H7 (cell line): ENCODE results near the gene APOE. TPM values are rescaled to one million over a fixed set of nuclear protein-coding genes. Genes with fewer than 3 reads are reported as not detected.
"Not testable (repeated sequence)": the region's sequence is repeated elsewhere in the genome, so short reads cannot be mapped to it uniquely, and the experiment has no call there.

Source experiments
- DNase-seq: peaks from one replicate; pipeline ENCODE4 v3.0.0; 2012
- H3K27me3 ChIP-seq: 2 replicates; pipeline ENCODE4 v1.6.0; 2011; ENCODE audit warnings: mild to moderate bottlenecking, low read length; ENCODE audit not compliant: control insufficient read depth, insufficient read depth
- H3K36me3 ChIP-seq: replicated peaks from 2 replicates; pipeline ENCODE4 v1.5.1; 2011; ENCODE audit warnings: low read length; ENCODE audit not compliant: control insufficient read depth, insufficient read depth
- H3K4me3 ChIP-seq: 2 replicates; pipeline ENCODE4 v1.5.1; 2011; ENCODE audit warnings: low read depth, mild to moderate bottlenecking, control low read depth, low read length, moderate library complexity; ENCODE audit not compliant: insufficient read depth
- total RNA-seq: library from RNA; depleted of rRNA; stranded (reverse); fragments of >200 nt; shearing (Covaris generic); gene quantifications from 2 replicates; pipeline ENCODE4 v1.2.3, GENCODE V29; 2014

APOE gene
- total RNA-seq, 1 experiment from 2014 or later: 994 TPM

DNA sequence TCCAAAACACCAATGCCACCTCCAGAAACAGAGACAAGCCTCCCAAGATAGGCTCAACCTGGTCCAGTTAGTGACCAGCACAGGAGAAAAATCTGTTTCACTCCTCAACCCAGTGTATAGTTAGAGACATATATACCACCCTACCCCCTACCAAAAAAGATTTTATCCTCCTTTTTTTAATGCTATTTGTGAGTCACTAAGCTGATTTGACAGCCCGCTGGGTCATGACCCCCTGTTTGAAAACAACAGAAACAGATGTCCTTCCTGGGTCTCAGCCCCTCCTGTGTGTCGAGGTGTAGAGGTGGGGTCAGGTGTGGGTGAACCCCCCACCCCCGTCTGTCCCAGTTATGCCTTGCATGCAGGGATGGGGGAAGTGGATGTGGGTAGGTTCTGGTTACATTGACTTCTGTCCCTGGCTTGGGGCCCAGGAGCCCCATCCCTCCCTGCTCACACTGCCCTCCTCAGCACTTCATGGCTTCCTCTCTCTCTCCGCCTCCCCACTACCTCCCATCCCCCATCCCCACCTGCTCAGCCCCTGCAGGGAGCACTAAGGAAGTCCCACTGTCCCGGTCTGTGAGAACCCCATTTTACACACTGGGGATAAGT lies 28.6 kb upstream of the APOE start:
- peak; percentile 52 for DNase-seq
- Histone ChIP-seq H3K27me3 (no peaks in the 10 kb centered on the region), H3K36me3 (peaks cover 50% of the 10 kb centered on the region), H3K4me3 (no peak overlapping the region)

DNA sequence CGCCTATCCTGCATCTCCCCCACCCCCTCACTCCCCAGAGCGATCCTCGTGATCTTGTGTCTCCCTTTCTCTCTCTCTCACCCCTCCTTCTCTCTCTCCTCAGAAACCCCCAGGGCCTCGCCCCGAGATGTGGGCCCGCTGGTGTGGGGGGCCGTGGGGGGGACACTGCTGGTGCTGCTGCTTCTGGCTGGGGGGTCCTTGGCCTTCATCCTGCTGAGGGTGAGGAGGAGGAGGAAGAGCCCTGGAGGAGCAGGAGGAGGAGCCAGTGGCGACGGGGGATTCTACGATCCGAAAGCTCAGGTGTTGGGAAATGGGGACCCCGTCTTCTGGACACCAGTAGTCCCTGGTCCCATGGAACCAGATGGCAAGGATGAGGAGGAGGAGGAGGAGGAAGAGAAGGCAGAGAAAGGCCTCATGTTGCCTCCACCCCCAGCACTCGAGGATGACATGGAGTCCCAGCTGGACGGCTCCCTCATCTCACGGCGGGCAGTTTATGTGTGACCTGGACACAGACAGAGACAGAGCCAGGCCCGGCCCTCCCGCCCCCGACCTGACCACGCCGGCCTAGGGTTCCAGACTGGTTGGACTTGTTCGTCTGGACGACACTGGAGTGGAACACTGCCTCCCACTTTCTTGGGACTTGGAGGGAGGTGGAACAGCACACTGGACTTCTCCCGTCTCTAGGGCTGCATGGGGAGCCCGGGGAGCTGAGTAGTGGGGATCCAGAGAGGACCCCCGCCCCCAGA lies 27.3 kb upstream of the APOE start:
- Histone ChIP-seq H3K27me3 (no peaks in the 10 kb centered on the region), H3K36me3 (peaks cover 40% of the 10 kb centered on the region), H3K4me3 (no peak overlapping the region)
- DNase-seq: peak; percentile 65

DNA sequence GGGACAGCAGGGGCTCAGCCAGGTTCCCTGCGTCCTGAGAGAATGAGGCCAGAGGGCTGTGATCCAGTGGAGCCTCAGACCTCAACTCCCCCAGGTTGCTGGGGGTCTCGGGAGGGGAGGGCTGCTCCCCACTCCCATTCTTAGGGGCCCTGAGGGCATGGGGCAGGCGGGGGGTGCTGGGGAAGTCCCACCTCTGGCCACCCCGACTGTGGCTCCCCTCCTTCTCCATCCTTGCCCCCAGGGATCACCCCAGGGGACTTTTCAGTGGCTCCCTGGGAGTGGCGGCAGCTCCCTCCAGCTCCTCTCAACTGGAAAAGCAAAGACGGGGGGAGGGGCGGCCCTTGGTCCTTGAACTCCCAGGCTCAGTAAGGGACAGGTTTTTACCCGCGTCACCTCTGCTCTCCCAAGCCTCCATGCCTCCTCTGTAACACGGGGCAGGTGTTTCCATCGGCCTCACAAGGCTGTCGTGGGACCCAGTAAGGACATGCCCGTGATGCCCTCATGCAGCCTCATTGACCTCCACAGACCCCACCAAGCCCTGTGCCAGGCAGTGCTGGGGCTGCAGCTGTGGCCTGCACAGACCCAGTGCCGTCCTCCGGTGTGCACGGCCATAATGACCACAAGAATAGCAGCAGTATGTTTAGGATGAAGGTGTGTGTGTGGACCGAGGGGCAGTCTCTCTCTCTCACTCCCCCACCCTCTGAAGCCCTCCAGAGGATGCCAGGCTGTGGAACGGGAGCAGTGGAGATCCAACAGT lies 26.1 kb upstream of the APOE start:
- no peaks in the 10 kb centered on the region for H3K27me3 ChIP-seq
- DNase-seq: peak; percentile 63
- no peak overlapping the region for H3K4me3 ChIP-seq
- H3K36me3 ChIP-seq: peaks cover 31% of the 10 kb centered on the region

DNA sequence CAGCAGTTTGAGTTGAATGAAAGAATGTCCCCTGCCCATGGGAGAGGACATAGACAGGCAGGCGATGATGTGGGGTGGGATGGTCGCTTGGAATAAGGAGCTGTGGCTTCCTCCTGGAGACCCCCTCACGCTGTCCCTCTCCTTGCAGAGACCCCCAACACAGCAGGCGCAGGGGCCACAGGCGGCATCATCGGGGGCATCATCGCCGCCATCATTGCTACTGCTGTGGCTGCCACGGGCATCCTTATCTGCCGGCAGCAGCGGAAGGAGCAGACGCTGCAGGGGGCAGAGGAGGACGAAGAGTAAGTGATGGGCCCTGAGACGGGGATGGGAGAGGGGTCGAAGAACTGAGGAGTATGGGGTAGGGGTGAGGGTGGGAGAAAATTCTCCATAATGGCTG lies 23.5 kb upstream of the APOE start:
- H3K36me3 ChIP-seq: peaks cover 15% of the 10 kb centered on the region
- no peak overlapping the region for H3K4me3 ChIP-seq
- no peaks in the 10 kb centered on the region for H3K27me3 ChIP-seq
- peak; percentile 45 for DNase-seq

DNA sequence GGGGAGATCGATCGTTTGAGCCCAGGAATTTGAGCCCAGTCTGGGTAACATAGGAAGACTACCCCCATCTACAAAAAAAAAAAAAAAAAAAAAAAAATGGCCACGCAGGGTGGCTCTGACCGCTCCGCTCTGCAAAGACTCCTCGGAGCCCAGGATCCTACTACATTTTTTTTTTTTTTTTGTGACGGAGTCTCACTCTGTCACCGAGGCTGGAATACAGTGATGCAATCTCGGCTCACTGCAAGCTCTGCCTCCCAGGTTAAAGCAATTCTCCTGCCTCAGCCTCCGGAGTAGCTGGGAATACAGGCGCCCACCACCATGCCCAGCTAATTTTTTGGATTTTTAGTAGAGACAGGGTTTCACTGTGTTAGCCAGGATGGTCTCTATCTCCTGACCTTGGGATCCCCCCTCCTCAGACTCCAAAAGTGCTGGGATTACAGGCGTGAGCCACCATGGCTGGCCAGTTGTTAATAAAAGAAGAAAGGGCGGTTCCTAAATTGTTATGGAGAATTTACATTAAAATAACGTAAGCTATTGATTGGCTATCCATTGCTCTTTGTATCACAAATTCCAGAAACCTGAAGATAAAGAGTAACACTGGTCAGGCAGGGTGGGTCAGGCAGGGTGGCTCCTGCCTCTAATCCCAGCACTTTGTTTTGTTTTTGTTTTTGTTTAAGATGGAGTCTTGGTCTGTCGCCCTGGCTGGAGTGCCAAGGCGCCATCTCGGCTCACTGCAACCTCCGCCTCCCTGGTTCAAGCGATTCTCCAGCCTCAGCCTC lies 22.8 kb upstream of the APOE start:
- not testable (repeated sequence) for H3K27me3 ChIP-seq, H3K4me3 ChIP-seq
- DNase-seq: peak; percentile 21
- H3K36me3 ChIP-seq: peaks cover 13% of the 10 kb centered on the region

DNA sequence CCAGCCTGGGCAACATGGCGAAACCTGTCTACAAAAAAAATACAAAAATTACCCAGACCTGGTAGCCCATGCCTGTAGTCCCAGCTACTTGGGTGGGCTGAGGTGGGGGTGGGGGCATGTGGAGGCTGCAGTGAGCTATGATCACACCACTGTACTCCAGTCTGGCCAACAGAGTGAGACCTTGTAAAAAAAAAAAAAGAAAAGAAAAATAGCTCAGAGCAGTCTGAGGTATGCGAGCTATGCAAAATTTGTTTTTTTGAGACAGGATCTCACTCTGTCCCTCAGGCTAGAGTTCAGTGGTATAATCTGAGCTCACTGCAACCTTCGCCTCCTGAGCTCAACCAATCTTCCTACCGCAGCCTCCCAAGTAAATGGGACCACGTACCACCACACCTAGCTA lies 21.7 kb upstream of the APOE start:
- DNase-seq: no peak
- no peak overlapping the region for H3K4me3 ChIP-seq
- no peaks in the 10 kb centered on the region for H3K27me3 ChIP-seq
- H3K36me3 ChIP-seq: peaks cover 12% of the 10 kb centered on the region

DNA sequence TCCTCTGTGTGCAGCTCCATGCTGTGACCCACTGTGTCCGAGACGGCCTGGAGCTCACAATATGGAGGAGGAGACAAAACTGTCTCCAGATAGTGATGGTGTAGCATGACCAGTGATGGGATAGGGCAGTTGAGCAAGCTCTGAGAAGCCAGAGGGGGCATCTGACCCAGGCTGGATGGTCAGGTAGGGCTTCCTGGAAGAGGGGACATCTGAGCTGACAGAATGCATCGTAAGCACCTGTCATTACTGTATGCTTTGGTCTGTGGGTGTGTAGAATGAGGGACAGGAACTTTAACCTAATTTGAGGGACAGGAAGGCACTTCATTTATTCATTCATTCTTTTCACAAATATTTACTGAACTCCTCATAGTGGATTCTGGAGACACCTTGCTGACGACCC lies 21.0 kb upstream of the APOE start:
- H3K27me3 ChIP-seq: no peaks in the 10 kb centered on the region
- DNase-seq: no peak
- H3K36me3 ChIP-seq: peaks cover 12% of the 10 kb centered on the region

DNA sequence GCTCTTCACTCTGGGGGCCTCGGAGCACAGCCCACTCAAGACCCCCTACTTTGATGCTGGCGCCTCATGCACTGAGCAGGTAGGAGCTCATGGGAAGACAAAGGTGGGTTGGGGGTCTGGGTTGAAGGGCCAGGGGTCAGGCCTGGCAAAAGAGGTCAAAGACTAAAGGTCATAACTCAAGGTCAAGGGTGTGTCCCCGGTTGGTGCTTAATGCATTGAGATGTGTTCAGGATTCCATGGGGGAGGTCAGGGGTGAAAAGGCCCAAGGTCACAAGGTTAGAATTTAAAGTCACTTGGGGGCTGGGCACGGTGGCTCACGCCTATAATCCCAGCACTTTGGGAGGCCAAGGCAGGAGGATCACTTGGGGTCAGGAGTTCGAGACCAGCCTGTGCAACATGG lies 19.5 kb upstream of the APOE start:
- Histone ChIP-seq H3K36me3 (peaks cover 9% of the 10 kb centered on the region), H3K4me3 (no peak overlapping the region), H3K27me3 (no peaks in the 10 kb centered on the region)
- DNase-seq: no peak

More for the DNA sequence above, 21.0 kb upstream of the APOE start:
- no peak overlapping the region for H3K4me3 ChIP-seq

DNA sequence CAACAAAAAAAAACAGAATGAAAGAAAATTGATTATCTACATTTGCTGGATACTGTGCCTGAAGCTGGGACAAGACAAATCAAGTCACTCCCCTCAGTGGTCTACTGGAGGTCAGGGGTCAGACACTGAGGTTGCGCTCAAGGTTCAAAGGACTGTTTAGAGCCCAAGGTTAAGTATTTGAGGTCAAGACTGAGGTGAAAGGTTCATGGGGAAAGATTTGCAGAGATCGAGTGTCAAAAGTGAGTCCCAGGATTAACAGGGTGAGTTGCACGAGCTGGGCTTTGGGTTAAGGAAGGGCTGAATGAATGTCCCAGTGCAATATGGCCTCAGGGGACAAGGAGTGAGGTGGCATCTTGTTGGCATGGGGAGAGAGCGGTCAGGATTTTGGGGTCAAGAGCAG lies 17.9 kb upstream of the APOE start:
- H3K27me3 ChIP-seq: no peaks in the 10 kb centered on the region
- no peak for DNase-seq
- peaks cover 12% of the 10 kb centered on the region for H3K36me3 ChIP-seq
- H3K4me3 ChIP-seq: no peak overlapping the region

DNA sequence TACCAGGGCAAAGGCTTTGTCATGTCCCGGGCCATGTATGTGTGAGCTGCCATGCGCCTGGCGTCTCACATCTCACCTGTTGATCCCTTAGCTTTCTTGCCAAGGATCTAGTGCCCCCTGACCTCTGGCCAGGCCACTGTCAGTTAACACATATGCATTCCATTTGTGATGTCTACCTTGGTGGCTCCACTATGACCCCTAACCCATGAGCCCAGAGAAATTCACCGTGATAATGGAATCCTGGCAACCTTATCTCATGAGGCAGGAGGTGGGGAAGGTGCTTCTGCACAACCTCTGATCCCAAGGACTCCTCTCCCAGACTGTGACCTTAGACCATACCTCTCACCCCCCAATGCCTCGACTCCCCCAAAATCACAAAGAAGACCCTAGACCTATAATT lies 17.3 kb upstream of the APOE start:
- not testable (repeated sequence) for H3K27me3 ChIP-seq, DNase-seq, H3K4me3 ChIP-seq
- H3K36me3 ChIP-seq: peaks cover 19% of the 10 kb centered on the region

DNA sequence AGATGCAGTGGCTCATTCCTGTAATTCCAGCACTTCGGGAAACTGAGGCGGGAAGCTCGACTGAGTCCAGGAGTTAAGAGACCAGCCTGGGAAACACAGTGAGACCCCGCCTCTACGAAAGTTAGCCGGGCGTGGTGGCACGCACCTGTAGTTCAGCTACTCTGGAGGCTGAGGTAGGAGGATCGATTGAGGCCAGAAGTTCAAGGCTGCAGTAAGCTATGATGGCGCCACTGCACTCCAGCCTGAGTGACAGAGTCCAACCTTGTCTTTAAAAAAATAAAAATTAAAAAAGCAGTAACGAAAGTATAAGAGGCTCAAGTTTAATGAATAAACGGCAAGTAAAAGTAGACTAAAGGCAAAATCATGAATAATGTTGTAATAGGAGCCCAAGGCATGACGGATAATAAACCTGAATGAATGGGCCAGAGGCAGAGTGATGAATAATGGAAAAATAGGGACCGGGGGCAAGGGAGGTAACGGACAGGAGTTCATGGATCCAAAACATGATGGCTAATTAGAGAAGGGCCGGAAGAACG lies 15.7 kb upstream of the APOE start:
- H3K4me3 ChIP-seq: peak overlapping the region; percentile 48
- H3K36me3 ChIP-seq: peaks cover 29% of the 10 kb centered on the region
- no peak for DNase-seq
- H3K27me3 ChIP-seq: no peaks in the 10 kb centered on the region

DNA sequence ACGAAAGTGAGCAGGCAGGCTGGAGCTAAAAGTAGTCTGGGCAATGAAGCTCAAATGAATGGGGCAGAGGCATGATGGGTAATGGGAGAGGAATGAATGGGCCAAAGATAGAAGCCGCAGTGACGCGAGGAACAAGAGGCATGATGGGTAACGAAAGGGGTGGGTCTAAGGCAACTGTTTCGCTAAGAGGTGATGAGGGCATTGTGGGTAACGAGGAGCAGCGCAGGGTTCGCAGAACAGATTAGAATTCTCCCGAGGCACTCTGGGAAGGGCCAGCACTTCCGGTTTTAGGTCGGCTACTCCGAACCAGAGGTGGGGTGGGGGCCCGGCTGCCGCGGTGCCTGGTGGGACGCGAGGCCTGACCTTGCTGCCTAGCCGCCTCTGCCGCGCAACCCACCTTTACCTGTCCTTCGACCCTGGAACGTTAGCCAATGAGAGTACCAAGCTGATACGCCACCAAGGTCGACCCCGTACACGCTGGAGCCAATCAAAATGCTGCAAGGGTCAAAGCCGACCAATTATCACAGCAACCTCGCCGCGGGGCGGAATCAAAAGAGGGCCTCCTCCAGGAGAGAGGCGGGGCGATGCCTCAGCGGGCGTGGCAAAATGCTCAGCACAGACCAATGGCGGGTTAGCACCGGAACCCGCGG lies 15.1 kb upstream of the APOE start:
- Histone ChIP-seq H3K4me3 (peak overlapping the region; percentile 48), H3K36me3 (peaks cover 32% of the 10 kb centered on the region), H3K27me3 (no peaks in the 10 kb centered on the region)
- peak; percentile 99 for DNase-seq

DNA sequence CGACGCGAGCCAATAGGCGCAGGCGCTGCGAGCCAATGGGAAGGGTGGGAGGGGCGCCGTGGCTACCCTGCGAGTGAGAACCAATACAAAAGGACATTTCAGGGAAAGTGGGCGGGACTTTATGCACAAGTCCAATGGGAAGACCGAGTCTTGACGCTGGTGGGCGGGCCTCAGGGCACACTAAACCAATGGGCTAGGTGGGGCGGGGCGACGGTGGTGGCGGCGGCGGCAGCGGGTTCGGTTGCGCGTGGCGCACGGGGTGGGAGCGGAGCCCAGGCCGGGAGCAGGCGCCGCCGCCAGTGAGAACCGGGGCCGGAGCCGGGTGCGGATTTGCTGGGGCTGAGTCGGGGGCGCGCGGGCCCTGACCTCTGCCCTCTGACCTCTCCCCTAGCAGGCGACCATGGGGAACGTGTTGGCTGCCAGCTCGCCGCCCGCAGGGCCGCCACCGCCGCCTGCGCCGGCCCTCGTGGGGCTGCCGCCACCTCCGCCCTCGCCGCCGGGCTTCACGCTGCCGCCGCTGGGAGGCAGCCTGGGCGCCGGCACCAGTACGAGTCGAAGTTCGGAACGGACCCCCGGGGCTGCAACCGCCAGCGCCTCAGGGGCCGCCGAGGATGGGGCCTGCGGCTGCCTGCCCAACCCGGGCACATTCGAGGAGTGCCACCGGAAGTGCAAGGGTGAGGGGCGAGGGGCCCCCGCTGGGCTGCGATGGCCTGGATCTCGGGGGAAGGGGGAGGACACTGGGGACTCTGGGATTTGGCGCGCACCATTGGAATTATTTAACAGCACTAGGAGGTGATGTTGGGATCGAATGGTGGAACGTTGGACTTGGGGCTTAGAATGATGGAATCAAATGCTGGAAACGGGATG lies 14.3 kb upstream of the APOE start, which contains the start of gene TOMM40:
Gene TOMM40 (plus strand): TSS at position 239 of the 867 bp plus-strand sequence. CDS start 162 bp downstream, at position 401.
- peak; percentile 86 for DNase-seq
- Histone ChIP-seq H3K4me3 (peak within 1 kb of the TSS; percentile 80), H3K36me3 (peaks cover 31% of the 10 kb centered on the region), H3K27me3 (no peaks in the 10 kb centered on the region)
